ENCODE results near the gene CCDC127.

The CCDC127 gene

DNA sequence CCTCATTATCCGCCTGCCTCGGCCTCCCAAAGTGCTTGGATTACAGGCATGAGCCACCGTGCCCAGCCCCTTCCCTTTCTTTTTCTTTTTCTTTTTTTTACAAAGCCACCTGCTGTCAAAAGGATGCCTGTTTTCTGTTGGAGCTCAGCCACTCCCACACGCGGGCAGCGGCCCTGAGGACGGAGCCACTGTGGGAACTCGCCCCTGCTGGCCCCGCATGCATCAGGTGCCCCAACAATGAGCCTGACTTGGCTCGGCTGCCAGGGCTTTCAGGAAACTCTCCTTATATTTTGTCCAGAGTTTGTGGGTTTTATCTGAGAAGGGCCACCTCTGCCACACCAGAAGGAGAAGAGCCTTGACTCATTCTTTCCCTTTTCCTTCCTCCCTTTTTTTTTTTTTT, 63.7 kb downstream of the CCDC127 start:
- ATAC-seq = no peak
- TF ChIP-seq GLIS3 (CRISPR knock-in tag; IDR thresholded peaks at IDR 0.05) = no peak
- TF ChIP-seq ZNF70 (CRISPR knock-in tag; IDR thresholded peaks at IDR 0.05) = no peak
- TF ChIP-seq ZNF8 (CRISPR knock-in tag; IDR thresholded peaks at IDR 0.05) = no peak
- TF ChIP-seq ARNTL (CRISPR knock-in tag; IDR thresholded peaks at IDR 0.05; ENCODE audit: borderline replicate concordance, low read depth) = no peak
- TF ChIP-seq SNAI2 (CRISPR knock-in tag; IDR thresholded peaks at IDR 0.05) = no peak
- TF ChIP-seq TCF4 (CRISPR knock-in tag; IDR thresholded peaks at IDR 0.05; ENCODE audit: borderline replicate concordance) = no peak
- TF ChIP-seq RARB (CRISPR knock-in tag; IDR thresholded peaks at IDR 0.05) = no peak
- no peak for TF ChIP-seq ZNF565 (CRISPR knock-in tag; conservative IDR thresholded peaks at IDR 0.05; ENCODE audit: low read depth)
- TF ChIP-seq, protein P1, sequence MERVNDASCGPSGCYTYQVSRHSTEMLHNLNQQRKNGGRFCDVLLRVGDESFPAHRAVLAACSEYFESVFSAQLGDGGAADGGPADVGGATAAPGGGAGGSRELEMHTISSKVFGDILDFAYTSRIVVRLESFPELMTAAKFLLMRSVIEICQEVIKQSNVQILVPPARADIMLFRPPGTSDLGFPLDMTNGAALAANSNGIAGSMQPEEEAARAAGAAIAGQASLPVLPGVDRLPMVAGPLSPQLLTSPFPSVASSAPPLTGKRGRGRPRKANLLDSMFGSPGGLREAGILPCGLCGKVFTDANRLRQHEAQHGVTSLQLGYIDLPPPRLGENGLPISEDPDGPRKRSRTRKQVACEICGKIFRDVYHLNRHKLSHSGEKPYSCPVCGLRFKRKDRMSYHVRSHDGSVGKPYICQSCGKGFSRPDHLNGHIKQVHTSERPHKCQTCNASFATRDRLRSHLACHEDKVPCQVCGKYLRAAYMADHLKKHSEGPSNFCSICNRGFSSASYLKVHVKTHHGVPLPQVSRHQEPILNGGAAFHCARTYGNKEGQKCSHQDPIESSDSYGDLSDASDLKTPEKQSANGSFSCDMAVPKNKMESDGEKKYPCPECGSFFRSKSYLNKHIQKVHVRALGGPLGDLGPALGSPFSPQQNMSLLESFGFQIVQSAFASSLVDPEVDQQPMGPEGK (CRISPR knock-in tag; IDR thresholded peaks at IDR 0.05; ENCODE audit: borderline replicate concordance) = no peak
- TF ChIP-seq, protein P2, sequence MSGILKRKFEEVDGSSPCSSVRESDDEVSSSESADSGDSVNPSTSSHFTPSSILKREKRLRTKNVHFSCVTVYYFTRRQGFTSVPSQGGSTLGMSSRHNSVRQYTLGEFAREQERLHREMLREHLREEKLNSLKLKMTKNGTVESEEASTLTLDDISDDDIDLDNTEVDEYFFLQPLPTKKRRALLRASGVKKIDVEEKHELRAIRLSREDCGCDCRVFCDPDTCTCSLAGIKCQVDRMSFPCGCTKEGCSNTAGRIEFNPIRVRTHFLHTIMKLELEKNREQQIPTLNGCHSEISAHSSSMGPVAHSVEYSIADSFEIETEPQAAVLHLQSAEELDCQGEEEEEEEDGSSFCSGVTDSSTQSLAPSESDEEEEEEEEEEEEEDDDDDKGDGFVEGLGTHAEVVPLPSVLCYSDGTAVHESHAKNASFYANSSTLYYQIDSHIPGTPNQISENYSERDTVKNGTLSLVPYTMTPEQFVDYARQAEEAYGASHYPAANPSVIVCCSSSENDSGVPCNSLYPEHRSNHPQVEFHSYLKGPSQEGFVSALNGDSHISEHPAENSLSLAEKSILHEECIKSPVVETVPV (CRISPR knock-in tag; IDR thresholded peaks at IDR 0.05) = no peak
- no peak for TF ChIP-seq ZFP30 (CRISPR knock-in tag; IDR thresholded peaks at IDR 0.05)

DNA sequence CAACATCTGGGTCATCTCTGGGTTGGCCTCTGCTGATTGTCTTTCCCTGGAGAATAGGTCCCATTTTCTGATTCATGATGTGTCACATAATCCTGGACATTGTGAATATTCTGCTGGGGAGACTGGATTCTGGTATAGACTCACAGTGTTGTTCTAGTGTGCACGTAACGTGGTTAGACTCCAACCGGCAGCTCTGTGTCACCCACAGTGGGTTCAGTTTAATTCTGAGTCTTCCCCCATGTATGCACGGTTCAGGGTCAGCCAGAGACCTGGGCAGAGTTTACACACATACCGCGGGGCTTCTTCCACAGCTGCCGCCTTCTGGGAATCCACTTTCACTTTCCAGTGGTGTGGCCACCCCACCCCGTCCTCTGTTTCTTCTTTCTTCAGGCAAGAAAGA, 64.7 kb downstream of the CCDC127 start:
- no peak for ATAC-seq
- TF ChIP-seq, protein P2 (CRISPR knock-in tag; IDR thresholded peaks at IDR 0.05) = no peak
- TF ChIP-seq, protein P1 (CRISPR knock-in tag; IDR thresholded peaks at IDR 0.05; ENCODE audit: borderline replicate concordance) = no peak
- TF ChIP-seq ISL1 (CRISPR knock-in tag; IDR thresholded peaks at IDR 0.05) = no peak

DNA sequence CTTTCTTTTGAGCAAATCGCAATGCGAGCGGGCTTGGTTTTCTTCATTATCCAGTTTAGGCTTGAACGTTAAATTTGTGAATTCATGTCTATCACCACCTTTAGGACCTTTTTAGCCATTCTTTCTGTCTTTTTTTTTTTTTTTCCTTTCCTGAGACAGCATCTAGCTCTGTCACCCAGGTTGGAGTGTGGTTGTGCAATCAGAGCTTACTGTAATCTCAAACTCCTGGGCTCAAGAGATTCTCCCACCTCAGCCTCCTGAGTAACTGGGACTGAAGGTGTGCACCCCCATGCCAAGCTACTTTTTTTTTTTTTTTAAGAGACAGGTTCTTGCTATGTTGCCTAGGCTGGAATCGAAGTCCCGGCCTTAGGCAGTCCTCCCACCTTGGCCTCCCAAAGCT, 65.9 kb downstream of the CCDC127 start:
- TF ChIP-seq ZNF70 (CRISPR knock-in tag; IDR thresholded peaks at IDR 0.05) = no peak
- ATAC-seq = no peak

DNA sequence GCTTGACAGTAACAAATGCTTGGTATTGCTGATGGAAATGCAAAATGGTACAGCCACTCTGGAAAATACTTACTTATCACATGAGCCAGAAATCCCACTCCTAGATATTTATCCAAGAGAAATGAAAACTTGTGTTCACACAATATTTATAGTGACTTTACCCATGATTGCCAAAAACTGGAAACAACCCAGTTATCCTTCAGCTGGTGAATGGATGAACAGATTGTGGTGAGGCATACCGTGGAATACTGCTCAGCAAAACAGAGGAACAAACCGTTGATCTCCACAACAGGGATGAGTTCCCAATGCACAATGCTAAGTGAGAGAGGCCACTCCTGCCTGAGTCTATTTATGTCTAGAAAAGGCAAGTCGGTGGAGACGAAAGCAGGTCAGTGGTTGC, 67.2 kb downstream of the CCDC127 start:
- TF ChIP-seq, protein P1 (CRISPR knock-in tag; IDR thresholded peaks at IDR 0.05; ENCODE audit: borderline replicate concordance) = no peak
- TF ChIP-seq, protein P3, sequence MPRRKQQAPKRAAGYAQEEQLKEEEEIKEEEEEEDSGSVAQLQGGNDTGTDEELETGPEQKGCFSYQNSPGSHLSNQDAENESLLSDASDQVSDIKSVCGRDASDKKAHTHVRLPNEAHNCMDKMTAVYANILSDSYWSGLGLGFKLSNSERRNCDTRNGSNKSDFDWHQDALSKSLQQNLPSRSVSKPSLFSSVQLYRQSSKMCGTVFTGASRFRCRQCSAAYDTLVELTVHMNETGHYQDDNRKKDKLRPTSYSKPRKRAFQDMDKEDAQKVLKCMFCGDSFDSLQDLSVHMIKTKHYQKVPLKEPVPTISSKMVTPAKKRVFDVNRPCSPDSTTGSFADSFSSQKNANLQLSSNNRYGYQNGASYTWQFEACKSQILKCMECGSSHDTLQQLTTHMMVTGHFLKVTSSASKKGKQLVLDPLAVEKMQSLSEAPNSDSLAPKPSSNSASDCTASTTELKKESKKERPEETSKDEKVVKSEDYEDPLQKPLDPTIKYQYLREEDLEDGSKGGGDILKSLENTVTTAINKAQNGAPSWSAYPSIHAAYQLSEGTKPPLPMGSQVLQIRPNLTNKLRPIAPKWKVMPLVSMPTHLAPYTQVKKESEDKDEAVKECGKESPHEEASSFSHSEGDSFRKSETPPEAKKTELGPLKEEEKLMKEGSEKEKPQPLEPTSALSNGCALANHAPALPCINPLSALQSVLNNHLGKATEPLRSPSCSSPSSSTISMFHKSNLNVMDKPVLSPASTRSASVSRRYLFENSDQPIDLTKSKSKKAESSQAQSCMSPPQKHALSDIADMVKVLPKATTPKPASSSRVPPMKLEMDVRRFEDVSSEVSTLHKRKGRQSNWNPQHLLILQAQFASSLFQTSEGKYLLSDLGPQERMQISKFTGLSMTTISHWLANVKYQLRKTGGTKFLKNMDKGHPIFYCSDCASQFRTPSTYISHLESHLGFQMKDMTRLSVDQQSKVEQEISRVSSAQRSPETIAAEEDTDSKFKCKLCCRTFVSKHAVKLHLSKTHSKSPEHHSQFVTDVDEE (CRISPR knock-in tag; IDR thresholded peaks at IDR 0.05) = no peak
- TF ChIP-seq ZNF70 (CRISPR knock-in tag; IDR thresholded peaks at IDR 0.05) (no peak), ARNTL (CRISPR knock-in tag; IDR thresholded peaks at IDR 0.05; ENCODE audit: borderline replicate concordance, low read depth) (no peak), ZNF565 (CRISPR knock-in tag; conservative IDR thresholded peaks at IDR 0.05; ENCODE audit: low read depth) (no peak), ZNF8 (CRISPR knock-in tag; IDR thresholded peaks at IDR 0.05) (no peak), PPARA (CRISPR knock-in tag; IDR thresholded peaks at IDR 0.05; ENCODE audit: borderline replicate concordance) (no peak), ZFP30 (CRISPR knock-in tag; IDR thresholded peaks at IDR 0.05) (no peak)
- no peak for ATAC-seq
